Embryonic facial prominence (tissue), 1 donor: ENCODE results near the gene CRTAC1.
"Not testable (repeated sequence)": the region's sequence is repeated elsewhere in the genome, so short reads cannot be mapped to it uniquely, and the experiment has no call there.

Experiments used
- DNase-seq: peaks from one replicate; pipeline ENCODE4 v3.0.0-alpha.2; 2016; ENCODE audit errors: extremely low spot score

Gene CRTAC1

GRCh38 chr10:97870990-97871389, 159.4 kb downstream of the CRTAC1 start:
- DNase-seq: no peak

- DNase-seq: no peak
These were observed 161.1 kb downstream of the CRTAC1 start for GRCh38 chr10:97869091-97870042.

- DNase-seq: no peak
These were observed 162.2 kb downstream of the CRTAC1 start for GRCh38 chr10:97868134-97868685.

GRCh38 chr10:97867220-97867800, 163.1 kb downstream of the CRTAC1 start:
- no peak for DNase-seq

- DNase-seq: no peak
These were observed 163.7 kb downstream of the CRTAC1 start for GRCh38 chr10:97866524-97867219.

- DNase-seq: no peak
These were observed 164.9 kb downstream of the CRTAC1 start for GRCh38 chr10:97865488-97865887.

- no peak for DNase-seq
These were observed 166.6 kb downstream of the CRTAC1 start for GRCh38 chr10:97863808-97864207.

- no peak for DNase-seq
These were observed 168.5 kb downstream of the CRTAC1 start for GRCh38 chr10:97861924-97862323.

GRCh38 chr10:97861097-97861750, 169.2 kb downstream of the CRTAC1 start:
- no peak for DNase-seq

- no peak for DNase-seq
These were observed 172.4 kb downstream of the CRTAC1 start for GRCh38 chr10:97858001-97858439.

- no peak for DNase-seq
These were observed 175.7 kb downstream of the CRTAC1 start for GRCh38 chr10:97854743-97855142.

GRCh38 chr10:97852840-97853405, 177.5 kb downstream of the CRTAC1 start:
- DNase-seq: no peak

- DNase-seq: no peak
These were observed 178.1 kb downstream of the CRTAC1 start for GRCh38 chr10:97852277-97852676.

- DNase-seq: no peak
These were observed 178.9 kb downstream of the CRTAC1 start for GRCh38 chr10:97851341-97852001.

- no peak for DNase-seq
These were observed 180.0 kb downstream of the CRTAC1 start for GRCh38 chr10:97850446-97850845.

- DNase-seq: no peak
These were observed 180.6 kb downstream of the CRTAC1 start, which contains the start of gene GOLGA7B for GRCh38 chr10:97849687-97850402. Gene GOLGA7B, plus strand, starts transcription at chr10:97849843. Its CDS starts 461 bp downstream, at chr10:97850304.

GRCh38 chr10:97849103-97849686, 181.2 kb downstream of the CRTAC1 start:
- no peak for DNase-seq

GRCh38 chr10:97844678-97845077, 185.7 kb downstream of the CRTAC1 start:
- no peak for DNase-seq

- not testable (repeated sequence) for DNase-seq
These were observed 186.4 kb downstream of the CRTAC1 start for GRCh38 chr10:97843972-97844371.

- no peak for DNase-seq
These were observed 187.1 kb downstream of the CRTAC1 start for GRCh38 chr10:97843281-97843671.
